Omental fat pad (tissue), 4 donors: Measurements from ENCODE around the gene ZNF275. TPM values are rescaled to one million over a fixed set of nuclear protein-coding genes. Genes with fewer than 3 reads are reported as not detected.

Experiments used
- ATAC-seq: fragments of 150-250 bp; one replicate; pipeline ENCODE4 v1.9.1; 2016; ENCODE audit warnings: mild to moderate bottlenecking, moderate library complexity; ENCODE audit not compliant: low FRiP score
- DNase-seq: peaks from one replicate; pipeline ENCODE4 v3.0.0-alpha.2; 2019; ENCODE audit warnings: low spot score
- total RNA-seq, 4 donors: library from RNA; depleted of rRNA; stranded (reverse); fragments of >200 nt; gene quantifications; one replicate each; pipeline ENCODE4 v1.1.0, GENCODE V29; 2016
- TF ChIP-seq, protein P1 (sequence below), 3 donors: fragments of 450-650 bp; IDR thresholded peaks; one replicate each; pipeline ENCODE4 v1.5.1; 2016 to 2017; ENCODE audit warnings: antibody characterized with exemption in 3 of 3, mild to moderate bottlenecking in 3 of 3, moderate library complexity in 2 of 3

Gene ZNF275
- total RNA-seq, 4 donors from 2014 or later: 14.6 to 45.4 (median 19.5) TPM

DNA sequence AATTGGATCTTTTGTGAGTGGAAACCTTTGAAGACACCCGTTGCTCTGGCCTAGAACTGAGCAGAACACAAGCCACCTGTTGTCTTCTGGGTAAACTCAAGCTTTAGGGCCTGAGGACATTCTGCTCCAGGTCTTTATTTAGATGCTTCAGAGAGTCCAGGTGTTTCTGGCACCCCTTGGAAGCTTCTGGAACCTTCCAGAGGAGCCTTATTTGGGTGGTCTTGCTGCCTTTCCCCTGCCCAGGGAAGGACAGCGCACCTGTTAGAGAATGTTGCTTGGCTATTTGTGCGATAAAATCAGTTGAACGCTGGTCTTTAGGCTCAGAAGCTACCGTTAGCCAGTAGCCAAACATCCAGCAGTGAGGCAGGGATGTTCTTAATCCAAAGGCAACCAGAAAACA is 3.0 kb downstream of the ZNF275 start:
- DNase-seq (no peak), ATAC-seq (no peak)
- TF ChIP-seq, protein P1, sequence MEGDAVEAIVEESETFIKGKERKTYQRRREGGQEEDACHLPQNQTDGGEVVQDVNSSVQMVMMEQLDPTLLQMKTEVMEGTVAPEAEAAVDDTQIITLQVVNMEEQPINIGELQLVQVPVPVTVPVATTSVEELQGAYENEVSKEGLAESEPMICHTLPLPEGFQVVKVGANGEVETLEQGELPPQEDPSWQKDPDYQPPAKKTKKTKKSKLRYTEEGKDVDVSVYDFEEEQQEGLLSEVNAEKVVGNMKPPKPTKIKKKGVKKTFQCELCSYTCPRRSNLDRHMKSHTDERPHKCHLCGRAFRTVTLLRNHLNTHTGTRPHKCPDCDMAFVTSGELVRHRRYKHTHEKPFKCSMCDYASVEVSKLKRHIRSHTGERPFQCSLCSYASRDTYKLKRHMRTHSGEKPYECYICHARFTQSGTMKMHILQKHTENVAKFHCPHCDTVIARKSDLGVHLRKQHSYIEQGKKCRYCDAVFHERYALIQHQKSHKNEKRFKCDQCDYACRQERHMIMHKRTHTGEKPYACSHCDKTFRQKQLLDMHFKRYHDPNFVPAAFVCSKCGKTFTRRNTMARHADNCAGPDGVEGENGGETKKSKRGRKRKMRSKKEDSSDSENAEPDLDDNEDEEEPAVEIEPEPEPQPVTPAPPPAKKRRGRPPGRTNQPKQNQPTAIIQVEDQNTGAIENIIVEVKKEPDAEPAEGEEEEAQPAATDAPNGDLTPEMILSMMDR (IDR thresholded peaks at IDR 0.05): no peak

DNA sequence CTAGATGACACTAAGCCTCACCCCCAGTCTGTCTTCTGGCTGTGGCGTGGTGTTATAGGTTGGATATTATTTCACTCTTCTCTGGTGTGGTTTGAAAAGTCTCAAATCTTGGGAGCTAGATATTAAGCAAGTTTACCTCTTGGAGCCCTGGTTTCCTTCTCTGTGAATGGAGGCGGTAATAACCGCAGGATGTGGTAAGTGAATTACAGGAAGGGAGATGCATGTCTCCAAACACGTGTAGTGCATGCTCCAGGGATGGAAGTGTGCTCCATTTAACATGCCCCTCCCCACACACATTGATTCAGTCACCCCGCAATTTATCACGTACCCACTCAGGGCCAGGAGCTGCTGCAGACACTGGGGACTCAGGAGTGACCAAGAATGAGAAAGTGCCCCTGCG is 4.9 kb downstream of the ZNF275 start:
- TF ChIP-seq, protein P1 (IDR thresholded peaks at IDR 0.05): no peak
- ATAC-seq: no peak
- DNase-seq: no peak

DNA sequence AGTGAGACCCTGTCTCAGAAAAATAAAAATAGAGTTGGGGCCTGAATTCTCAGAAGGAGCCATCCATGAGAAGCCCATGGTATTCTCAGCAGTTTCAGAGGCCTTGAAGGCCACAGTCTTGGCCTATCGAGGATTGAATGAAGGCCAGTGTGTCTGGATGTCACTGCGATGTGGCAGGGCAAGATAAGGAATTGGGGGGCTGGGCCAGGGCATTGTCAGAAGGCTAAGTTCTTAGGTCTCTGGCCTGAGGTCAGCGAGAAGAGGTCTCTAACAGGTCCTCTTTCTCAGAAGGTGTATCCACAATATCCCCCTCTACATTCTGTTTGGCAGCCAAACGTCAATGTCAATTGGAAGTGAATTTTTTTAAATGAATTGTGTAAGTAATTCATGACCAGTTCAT is 5.7 kb downstream of the ZNF275 start:
- ATAC-seq: no peak
- TF ChIP-seq, protein P1 (IDR thresholded peaks at IDR 0.05): no peak
- DNase-seq: no peak

DNA sequence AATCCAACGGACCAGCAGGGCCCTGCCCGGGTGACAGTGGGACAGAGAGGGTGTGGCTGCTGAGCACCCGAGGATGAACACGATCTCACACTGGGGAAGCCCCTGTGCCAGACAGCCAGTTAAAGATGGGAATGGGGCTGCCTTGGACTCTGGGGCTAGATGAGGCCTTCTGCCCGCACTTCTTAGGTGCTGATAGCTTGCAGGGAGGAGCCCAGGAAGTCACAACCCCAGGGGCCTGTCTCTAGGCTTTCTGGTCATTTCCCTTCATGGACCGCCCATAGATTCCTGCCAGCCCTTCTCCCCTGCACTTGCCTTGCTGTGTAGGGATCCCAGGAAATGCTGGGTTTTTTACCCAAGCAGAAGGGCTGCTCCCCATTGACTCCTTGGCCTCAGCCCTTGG is 6.2 kb downstream of the ZNF275 start:
- TF ChIP-seq, protein P1 (IDR thresholded peaks at IDR 0.05): no peak
- no peak for DNase-seq
- ATAC-seq: no peak

DNA sequence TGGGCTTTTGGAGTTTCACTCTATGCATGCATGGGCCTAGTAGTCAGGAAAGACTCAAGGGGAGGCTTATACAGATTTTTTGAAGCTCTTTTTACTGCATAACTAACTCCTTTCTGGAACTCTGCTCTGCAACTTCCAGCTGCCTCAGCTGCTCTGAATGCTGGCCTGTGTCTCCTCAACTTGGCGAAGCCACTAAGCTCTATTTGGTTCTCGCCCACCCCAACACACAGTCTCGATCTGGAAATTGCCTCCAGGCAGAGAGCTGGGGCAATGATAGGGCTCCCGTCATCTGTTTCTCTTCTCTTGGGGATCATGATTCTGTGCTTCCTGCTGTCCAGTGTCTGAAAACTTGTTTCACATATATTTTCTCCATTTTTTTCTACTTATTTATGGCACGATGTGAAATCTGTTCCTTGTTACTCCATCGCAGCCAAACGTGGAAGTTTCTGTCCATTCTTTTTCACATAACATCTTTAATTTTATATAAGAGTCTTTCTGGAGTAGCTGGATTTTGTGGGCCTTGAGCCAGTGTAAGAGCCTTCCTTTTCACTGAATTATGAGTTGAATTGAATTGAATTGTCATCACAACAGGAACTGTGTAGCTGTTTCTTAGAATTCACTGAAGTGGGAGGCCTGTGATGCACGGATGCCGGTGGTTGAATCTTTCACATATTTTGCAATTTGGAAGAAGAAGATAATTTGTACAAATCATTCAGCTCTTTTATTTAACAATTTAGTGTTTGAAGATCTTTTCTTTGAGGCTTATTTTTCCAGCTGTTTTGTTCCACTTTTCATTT is 9.0 kb downstream of the ZNF275 start:
- ATAC-seq (no peak), DNase-seq (no peak)
- TF ChIP-seq, protein P1 (IDR thresholded peaks at IDR 0.05): no peak

DNA sequence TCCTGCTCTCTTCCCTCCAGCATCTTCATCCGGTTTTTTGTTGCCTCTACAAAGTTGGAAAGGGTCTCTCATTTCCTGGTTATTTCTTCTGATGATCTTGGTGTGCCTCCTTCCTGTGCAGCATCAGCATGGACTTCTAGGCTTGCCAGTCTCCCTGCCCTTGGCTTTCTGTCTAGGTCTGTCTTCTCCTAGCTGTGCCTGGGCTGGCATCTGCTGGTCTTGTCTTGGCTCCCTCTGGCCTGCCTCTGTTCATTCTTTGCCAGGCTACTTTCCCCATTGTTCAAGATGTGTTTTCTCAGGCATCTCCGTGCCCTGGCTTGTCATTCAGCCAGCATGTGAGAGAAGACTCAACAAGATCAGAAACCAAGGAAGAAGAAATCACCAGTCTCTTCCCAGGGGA is 9.7 kb downstream of the ZNF275 start:
- no peak for ATAC-seq
- TF ChIP-seq, protein P1 (IDR thresholded peaks at IDR 0.05): no peak
- DNase-seq: no peak

DNA sequence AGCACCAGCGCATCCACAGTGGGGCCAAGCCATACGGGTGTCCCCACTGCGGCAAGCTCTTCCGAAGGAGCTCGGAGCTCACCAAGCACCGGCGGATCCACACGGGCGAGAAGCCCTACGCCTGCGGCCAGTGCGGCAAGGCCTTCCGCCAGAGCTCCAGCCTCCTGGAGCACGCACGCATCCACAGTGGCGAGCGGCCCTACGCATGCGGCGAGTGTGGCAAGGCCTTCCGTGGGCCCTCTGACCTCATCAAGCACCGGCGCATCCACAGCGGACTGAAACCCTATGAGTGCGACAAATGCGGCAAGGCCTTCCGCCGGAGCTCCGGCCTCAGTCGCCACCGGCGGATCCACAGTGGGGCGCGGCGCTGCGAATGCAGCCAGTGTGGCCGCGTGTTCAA is 13.6 kb downstream of the ZNF275 start:
- TF ChIP-seq, protein P1 (IDR thresholded peaks at IDR 0.05): no peak
- DNase-seq: no peak
- ATAC-seq: no peak
